ENCODE results near the gene NTNG1. TPM values are rescaled to one million over a fixed set of nuclear protein-coding genes. Genes with fewer than 3 reads are reported as not detected.

Gene NTNG1
- total RNA-seq, 2 experiments from 2014 or later: not detected

GRCh38 chr1:107499139-107499744, 358.4 kb downstream of the NTNG1 start:
- Mint-ChIP-seq H3K36me3 (ENCODE audit: low read depth) (no peaks in the 10 kb centered on the region), H3K4me3 (no peak overlapping the region), H3K4me1 (ENCODE audit: low read depth) (no peaks in the 10 kb centered on the region), H3K27me3 (no peaks in the 10 kb centered on the region), H3K9me3 (no peaks in the 10 kb centered on the region), H3K27ac (no peak overlapping the region)
- ChIA-PET POLR2A (interaction anchor here (0.8 kb wide), 1 partner anchor 13 kb away, joined by 3 read pairs; no protein-coding TSS in a partner anchor), CTCF (no interaction called here)
- Histone ChIP-seq H3K27ac (ENCODE audit: low read depth in 1 of 2, low read length in 2 of 2) (no peak overlapping the region), H3K9me3 (ENCODE audit: control insufficient read depth in 1 of 2, insufficient read depth in 1 of 2, low read length in 2 of 2) (no peaks in the 10 kb centered on the region), H3K27me3 (ENCODE audit: control insufficient read depth in 1 of 2, insufficient read depth in 2 of 2, low read length in 2 of 2) (no peaks in the 10 kb centered on the region), H3K4me1 (ENCODE audit: insufficient read depth, low read length) (no peaks in the 10 kb centered on the region), H3K36me3 (ENCODE audit: insufficient read depth, low read length) (no peaks in the 10 kb centered on the region), H3K4me3 (ENCODE audit: low read length) (no peak overlapping the region)
- DNase-seq (no peak), ATAC-seq (ENCODE audit: poor library complexity) (no peak)
- no peak for TF ChIP-seq CTCF (IDR thresholded peaks at IDR 0.05)
- intact Hi-C loops (cut with DNase I, micrococcal nuclease): no loop called here

- no peaks in the 10 kb centered on the region for H3K36me3 Mint-ChIP-seq (ENCODE audit: low read depth)
- H3K27ac ChIP-seq (ENCODE audit: low read depth in 1 of 2, low read length in 2 of 2): no peak overlapping the region
Measured at GRCh38 chr1:107501081-107501605, 360.3 kb downstream of the NTNG1 start.

GRCh38 chr1:107510347-107510746, 369.5 kb downstream of the NTNG1 start:
- ChIA-PET POLR2A (no interaction called here), CTCF (no interaction called here)
- no peak for ATAC-seq (ENCODE audit: poor library complexity)
- H3K27me3 Mint-ChIP-seq: no peaks in the 10 kb centered on the region
- Histone ChIP-seq H3K4me1 (ENCODE audit: insufficient read depth, low read length) (no peaks in the 10 kb centered on the region), H3K9me3 (ENCODE audit: control insufficient read depth in 1 of 2, insufficient read depth in 1 of 2, low read length in 2 of 2) (peaks cover 0 to 8% of the 10 kb centered on the region in 2 experiments), H3K27me3 (ENCODE audit: control insufficient read depth in 1 of 2, insufficient read depth in 2 of 2, low read length in 2 of 2) (no peaks in the 10 kb centered on the region), H3K4me3 (ENCODE audit: low read length) (no peak overlapping the region), H3K27ac (ENCODE audit: low read depth in 1 of 2, low read length in 2 of 2) (no peak overlapping the region), H3K36me3 (ENCODE audit: insufficient read depth, low read length) (no peaks in the 10 kb centered on the region)
- H3K4me3 Mint-ChIP-seq: no peak overlapping the region
- H3K36me3 Mint-ChIP-seq (ENCODE audit: low read depth): no peaks in the 10 kb centered on the region
- peaks cover 2% of the 10 kb centered on the region for H3K9me3 Mint-ChIP-seq
- no peaks in the 10 kb centered on the region for H3K4me1 Mint-ChIP-seq (ENCODE audit: low read depth)
- H3K27ac Mint-ChIP-seq: no peak overlapping the region
- intact Hi-C loops (cut with DNase I, micrococcal nuclease): no loop called here
- TF ChIP-seq CTCF (IDR thresholded peaks at IDR 0.05): no peak
- no peak for DNase-seq

More at GRCh38 chr1:107501081-107501605, 360.3 kb downstream of the NTNG1 start:
- TF ChIP-seq CTCF (IDR thresholded peaks at IDR 0.05): no peak
- Histone ChIP-seq H3K4me1 (ENCODE audit: insufficient read depth, low read length) (no peaks in the 10 kb centered on the region), H3K4me3 (ENCODE audit: low read length) (no peak overlapping the region), H3K36me3 (ENCODE audit: insufficient read depth, low read length) (no peaks in the 10 kb centered on the region), H3K27me3 (ENCODE audit: control insufficient read depth in 1 of 2, insufficient read depth in 2 of 2, low read length in 2 of 2) (no peaks in the 10 kb centered on the region), H3K9me3 (ENCODE audit: control insufficient read depth in 1 of 2, insufficient read depth in 1 of 2, low read length in 2 of 2) (no peaks in the 10 kb centered on the region)
- POLR2A ChIA-PET: no interaction called here
- no peak for ATAC-seq (ENCODE audit: poor library complexity)
- CTCF ChIA-PET: no interaction called here
- no peaks in the 10 kb centered on the region for H3K9me3 Mint-ChIP-seq
- H3K27me3 Mint-ChIP-seq: no peaks in the 10 kb centered on the region
- no peak overlapping the region for H3K27ac Mint-ChIP-seq
- intact Hi-C loops (cut with DNase I, micrococcal nuclease): no loop called here
- DNase-seq: no peak
- H3K4me1 Mint-ChIP-seq (ENCODE audit: low read depth): no peaks in the 10 kb centered on the region
- no peak overlapping the region for H3K4me3 Mint-ChIP-seq

Measured in CD4-positive, alpha-beta T cell (primary cell).